IPS DF 4.7 (cell line): ENCODE data around the gene TAX1BP3.

ENCODE experiments used
- DNase-seq: peaks from one replicate; pipeline ENCODE4 v3.0.0-alpha.2; 2013; ENCODE audit warnings: low spot score; ENCODE audit errors: extremely low read depth

The TAX1BP3 gene

DNA sequence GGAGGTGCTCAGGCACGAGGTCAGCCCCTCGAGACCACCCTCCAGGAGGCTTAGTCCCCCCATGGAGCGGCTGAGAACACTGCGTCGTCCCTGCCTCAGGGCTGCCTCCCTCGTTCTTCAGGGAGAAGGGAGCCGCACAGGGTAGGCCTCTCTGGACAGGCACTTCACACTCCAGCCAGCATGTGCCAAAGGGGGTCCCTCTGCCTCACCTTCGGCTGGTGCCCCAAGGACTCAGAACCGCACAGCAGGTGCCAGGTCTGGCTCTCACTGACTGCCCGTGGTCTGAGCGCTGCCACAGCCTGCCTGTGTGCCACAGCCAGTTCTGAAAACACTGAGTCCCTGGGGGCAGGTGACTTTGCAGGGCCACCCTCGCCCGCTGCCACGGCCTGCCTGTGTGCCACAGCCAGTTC is 20.5 kb upstream of the TAX1BP3 start:
- DNase-seq = no peak

DNA sequence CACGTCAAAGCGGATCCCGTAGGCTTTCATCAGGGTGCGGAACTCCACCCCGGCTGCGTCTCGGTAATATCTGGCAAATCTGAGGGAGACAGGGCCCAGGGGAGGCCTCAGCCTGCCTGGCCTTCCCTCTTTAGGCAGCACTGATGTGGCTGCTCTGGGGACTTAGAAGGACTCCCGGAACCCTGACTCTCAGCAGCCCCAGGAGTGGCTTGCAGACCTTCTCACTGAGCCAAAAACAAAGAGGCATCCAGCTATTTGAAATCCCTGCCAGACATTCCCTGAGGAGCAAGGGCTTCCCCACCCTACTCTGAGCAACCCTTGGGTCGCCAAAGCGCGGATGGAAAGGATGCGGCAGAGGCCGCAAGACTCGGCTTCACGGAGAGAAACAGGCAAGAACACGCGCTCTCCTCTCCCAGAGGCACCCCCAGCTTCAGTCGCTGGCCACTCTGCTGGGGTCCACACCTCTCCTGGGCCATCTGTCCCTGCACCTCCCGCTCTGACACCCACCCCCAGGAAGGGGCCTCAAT is 19.7 kb upstream of the TAX1BP3 start:
- DNase-seq = no peak

DNA sequence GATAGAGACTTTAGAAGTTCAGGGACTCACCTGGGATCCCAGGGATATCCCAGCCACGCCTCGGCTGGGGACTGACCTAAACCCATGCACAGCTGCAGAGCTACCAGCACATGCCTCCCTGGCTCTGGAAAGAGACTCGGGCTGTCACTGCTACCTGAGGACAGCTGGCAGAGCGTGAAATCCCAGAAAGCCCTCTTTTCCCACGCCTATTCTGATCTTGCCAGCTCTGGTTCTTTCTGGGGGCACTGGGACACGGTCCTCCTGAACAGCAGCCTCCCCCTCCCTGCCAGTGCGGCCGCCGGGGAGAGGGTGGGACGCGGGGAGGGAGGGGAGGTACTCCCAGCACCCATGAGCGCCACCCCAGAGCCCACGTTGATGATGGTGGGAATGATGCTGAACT is 16.8 kb upstream of the TAX1BP3 start:
- DNase-seq = no peak

DNA sequence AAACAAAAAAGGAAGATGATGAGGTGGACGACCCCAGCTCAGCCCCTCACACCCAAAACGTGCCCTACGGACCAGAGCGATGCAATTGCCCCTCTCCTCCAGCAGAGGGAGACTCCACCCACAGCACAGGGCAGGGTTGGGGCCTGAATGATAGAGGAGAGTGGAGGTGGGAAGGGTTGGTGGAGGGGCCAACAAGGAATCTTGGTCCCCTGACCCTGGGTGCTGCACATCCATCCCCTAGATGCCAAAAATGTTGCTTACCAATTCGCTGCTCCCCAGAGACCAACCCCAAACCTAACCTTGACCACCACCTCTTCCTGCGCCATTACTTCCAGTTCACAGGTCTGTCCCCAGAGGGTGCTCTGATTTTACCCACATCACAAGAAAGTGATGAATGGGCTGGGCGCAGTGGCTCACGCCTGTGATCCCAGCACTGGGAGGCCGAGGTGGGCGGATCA is 14.7 kb upstream of the TAX1BP3 start:
- no peak for DNase-seq

DNA sequence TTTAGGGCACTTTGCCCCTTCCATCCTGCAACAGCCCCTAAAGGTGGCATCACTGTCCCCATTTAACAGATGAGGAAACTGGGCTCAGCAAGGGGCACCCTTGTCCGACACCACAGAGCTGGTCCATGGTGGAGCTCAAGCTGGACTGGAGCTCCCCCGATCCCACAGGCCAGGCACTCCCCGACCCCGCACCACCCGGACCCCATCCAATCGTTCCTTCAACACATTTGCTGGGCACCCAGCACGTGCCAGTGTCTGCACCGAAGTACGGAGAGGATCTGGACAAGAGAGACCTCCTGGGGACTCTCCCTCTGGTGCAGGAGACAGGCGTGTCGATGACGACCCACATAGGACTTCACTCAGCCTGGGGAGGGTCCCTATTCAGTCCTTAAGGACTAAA is 13.7 kb upstream of the TAX1BP3 start:
- DNase-seq = no peak

DNA sequence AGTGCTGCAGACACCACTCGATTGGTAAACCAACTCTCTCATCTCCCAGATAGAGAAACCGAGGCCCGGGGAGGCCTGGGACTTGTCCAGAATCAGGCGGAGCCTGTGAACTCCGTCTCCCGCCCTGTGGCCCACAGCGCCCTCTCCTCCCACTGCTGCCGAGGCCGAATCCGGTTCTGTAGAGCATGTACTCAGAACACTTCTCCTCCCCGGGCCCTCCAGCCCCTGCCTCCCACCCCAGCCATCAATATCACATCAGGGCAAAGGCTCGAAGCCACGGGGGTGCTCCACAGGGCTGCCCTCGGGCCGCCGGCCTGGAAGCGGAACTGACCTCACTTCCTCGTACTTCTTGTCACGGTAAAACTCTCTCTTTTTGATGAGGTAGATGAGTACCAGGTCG is 13.2 kb upstream of the TAX1BP3 start:
- no peak for DNase-seq

DNA sequence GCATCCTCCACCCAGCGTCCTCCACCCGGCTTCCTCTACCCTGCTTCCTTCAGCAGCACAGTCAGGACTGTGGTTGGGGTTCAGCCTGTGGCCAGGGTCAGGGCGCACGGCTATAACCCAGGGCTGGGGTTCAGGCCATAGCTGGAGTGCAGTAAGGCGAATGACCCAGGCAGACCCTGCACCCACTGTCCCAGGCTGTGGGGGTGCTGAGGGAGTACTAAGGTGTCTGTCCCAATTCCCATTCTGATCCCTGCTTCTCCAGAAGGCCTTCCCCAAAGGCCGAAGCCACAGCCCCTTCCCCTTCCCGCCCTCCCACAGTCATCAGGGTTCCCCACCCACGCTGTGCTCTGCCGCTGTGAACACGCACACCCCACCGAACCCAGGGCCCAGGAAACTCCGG is 12.7 kb upstream of the TAX1BP3 start:
- DNase-seq = no peak

DNA sequence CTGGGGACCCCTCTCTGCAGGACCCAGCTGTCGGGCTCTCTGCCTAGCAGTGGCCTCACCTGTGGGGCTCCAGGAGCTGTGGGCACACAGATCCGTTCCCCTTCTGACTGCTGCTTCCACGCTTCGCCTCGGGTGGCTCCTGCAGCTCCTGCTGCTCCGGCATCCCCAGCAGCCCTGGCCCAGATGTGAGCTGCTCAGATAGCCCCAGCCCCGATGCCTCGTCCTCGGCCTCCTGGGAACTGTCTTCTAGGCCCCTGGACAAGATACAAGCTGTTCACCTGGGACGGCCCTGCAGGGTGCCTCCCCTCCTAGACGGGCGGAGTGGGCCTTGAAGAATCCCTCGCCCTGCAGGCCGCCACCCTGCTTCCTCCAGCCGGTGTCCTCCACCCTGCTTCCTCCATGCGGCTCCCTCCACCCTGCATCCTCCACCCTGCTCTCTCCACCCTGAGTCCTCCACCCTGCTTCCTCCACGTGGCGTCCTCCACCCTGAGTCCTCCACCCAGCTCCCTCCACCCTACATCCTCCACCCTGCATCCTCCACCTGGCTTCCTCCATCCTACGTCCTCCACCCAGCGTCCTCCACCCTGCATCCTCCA is 11.3 kb upstream of the TAX1BP3 start:
- DNase-seq = no peak

DNA sequence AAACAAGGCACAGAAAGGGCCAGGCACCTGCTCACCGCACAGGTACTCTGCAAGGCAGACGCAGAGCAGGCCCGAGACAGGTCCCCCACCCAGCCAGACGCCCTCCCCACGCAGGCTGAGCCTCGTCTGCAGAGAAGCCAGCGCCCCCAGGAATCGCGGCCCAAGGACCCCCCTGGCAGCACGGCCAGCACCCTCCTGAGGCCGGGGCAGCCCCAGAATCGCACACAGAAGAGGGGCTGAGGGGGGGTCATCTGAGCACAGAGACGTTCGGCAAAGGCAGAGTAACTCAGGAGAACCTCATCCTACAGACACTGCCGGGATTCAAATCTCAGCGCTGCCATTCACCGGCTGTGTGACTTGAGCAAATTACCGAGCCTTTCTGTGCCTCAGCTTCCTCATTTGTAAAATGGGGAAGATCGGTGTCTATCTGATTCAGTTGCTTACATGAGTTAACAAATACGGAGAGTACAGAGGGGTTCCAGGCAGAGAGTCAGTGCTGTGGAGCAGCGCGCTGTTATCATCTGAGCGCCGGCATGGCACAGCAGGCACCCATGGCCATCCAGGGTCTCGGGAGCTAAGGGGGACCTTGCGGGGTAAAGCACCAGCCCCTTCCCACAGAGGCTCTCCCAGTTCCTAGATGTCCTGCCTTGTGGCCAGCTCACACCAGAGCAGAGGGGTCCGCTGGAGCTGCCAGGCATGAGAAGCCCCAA is 10.6 kb upstream of the TAX1BP3 start:
- no peak for DNase-seq

DNA sequence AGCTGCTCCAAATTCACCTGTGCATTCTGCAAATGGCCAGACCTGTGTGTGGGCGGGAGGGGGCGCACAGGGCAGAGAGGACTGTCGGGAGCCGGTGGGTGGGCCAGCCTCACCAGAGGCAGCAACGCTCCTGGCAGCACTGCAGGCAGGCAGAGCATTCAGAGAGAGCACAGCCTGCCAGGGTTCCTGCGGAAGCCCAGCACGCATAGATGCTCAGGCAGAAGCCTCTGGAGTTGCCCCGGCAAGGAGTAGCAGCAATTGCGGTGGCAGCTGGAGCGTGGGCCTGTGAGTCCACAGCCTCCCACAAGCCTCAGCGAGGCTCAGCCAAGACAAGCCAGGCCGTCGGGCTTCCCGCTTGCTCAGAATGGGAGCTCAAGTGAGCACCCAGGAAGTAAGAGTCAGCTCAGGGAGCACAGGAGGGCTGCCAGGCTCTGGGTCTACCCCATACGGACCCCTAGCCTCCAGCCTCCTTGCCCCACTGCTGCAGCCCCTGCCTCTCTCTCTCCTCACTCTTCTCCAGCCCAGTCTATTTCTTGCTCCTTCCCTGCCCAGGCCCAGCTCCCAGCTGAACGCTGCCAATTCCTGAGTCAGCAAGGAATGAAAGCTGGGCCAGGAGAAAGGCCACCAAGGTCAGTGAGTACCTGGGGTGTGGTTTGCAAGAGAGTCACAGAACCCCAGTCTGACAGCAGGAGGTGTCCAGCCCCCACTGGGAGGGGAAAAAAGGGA is 9.9 kb upstream of the TAX1BP3 start:
- no peak for DNase-seq

DNA sequence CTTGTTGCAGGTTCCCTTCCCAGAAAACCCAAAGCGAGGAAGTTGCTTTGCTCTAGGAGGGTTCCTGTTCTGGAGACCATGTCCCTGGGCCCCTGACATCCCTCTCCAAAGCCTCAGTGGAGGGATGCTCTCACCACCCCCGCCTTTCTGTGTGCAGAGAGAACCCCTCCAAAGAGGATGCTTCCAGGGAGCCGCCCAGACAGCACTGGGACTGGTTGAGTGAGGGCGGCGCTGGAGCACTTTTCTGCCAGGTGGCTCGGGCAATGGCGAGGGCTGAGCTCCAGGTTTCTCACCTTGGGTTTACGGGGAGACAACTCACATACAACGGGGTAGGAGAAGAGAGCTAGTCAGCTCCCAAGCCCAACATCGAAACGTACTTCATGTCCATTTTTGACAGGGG is 7.5 kb upstream of the TAX1BP3 start:
- no peak for DNase-seq

DNA sequence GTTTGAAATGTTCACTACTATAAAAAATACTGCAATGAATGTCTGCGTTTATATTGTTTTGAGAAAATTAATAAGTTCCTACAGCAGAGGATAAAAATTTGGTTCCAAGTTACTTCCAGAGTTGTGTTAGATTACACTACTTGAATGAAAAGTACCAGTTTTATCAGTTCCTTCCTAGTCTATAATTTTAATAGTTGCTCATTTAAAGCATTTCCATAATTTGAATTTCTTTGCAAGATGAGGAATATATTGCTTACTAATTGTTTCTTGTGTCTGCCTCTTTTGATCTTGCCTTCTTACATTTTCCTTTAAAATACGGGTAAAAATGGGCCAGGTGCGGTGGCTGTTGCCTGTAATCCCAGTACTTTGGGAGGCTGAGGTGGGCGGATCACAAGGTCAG is 4.2 kb upstream of the TAX1BP3 start:
- DNase-seq = no peak

DNA sequence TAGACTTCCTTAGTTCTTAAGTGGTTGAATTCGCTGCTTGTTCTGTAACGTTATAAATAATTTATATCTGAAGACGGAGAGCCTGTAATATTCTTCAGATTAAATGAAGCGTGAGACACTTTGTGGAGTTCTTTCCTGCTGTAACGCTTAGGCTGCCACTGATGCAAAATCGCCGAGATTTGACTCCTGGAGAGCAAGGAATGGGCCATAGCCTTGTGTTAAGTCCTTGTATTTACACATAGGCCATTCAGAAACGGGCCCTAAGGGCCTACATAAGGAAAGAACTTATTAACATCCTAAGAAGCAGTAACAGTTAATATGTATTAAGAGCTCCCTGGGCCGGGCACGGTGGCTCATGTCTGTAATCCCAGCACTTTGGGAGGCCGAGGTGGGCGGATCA is 1.2 kb upstream of the TAX1BP3 start:
- DNase-seq = no peak

DNA sequence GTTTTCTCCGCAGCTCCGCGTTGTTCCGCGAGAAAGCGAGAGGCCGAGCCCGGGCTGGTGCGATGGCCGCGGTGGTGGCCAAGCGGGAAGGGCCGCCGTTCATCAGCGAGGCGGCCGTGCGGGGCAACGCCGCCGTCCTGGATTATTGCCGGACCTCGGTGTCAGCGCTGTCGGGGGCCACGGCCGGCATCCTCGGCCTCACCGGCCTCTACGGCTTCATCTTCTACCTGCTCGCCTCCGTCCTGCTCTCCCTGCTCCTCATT is 638 bp upstream of the TAX1BP3 start:
- DNase-seq = no peak

DNA sequence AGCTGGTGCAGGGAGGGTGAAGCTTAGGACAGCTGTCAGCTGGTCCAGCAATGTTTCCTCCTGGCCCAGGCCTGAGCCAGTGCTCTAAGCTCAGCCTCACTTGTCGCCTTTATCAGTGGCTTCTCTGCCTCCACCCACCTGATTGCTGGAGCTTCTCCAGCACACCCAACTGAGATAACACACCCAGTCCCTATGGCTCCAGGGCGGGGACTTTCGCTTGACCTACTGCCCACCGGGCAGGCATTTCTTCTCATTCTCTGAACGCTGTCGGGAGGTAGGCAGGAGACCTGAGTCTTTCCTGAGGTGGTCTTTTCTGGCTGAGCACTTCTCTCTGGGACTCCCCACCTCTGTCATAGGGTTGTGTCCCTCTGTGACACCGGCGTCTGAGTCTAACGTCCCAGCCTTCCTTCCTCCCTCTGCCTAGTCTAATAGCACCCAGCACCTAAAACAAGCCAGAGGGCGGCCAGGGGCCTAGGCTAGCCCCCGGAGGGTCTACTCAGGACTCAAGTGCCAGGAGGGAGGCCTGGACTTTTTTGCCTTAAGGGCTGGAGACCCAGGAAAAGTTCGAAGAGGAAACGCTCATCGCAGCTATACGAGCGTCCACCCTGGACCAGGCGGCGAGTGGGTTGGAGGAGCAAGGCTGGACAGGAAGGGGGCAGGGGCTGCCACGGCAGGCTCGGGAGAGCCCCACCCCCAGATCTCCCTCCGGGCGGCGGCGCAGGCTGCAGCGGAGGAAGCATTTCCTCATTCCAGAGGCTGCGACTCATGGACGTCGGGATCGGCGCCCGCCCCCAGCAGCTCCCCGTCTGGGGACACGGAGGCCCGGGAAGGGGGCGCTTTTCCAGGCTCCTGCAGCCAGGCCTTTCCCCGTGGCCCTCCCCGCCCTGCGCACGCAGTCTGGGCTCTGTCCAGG is 756 bp downstream of the TAX1BP3 start:
- no peak for DNase-seq

DNA sequence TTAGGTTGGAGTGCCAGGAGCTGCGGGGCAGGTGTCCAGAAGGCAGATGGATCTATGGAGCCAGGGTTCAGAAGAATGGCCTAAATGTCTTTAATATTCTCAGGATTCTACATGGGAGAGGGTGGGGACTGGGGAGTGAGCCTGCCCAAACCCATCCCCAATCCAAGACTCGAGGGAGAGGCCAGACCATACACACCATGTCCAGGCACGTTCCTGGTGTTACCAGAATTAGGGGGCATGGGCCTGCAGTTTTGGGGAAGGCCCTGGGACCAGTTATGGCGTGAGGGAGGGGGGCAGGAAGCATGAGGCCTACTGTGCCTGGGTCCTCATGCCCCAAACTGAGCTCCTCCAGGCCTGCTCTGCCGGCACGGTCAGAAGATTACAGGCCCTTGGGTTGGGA is 1.9 kb downstream of the TAX1BP3 start:
- DNase-seq = no peak

DNA sequence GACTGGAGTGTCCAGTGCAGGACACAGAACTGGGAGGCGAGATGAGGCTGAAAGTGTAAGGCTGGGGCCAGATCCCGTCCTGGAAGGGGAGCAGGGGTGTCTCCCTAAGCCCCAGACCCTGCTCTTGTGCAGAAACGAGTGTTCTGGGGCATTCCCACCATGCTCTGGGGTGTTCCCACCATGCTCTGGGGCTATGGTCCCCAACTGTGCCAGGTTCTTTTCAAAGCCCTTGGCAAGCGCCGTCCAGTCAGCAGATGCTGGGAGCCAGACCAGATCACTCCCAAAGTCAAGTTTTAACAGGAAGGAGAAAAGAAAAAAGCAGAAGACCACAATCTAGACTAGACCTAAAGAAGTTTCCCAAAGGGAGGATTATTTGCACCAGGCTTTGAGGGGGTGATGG is 2.5 kb downstream of the TAX1BP3 start:
- DNase-seq = no peak

DNA sequence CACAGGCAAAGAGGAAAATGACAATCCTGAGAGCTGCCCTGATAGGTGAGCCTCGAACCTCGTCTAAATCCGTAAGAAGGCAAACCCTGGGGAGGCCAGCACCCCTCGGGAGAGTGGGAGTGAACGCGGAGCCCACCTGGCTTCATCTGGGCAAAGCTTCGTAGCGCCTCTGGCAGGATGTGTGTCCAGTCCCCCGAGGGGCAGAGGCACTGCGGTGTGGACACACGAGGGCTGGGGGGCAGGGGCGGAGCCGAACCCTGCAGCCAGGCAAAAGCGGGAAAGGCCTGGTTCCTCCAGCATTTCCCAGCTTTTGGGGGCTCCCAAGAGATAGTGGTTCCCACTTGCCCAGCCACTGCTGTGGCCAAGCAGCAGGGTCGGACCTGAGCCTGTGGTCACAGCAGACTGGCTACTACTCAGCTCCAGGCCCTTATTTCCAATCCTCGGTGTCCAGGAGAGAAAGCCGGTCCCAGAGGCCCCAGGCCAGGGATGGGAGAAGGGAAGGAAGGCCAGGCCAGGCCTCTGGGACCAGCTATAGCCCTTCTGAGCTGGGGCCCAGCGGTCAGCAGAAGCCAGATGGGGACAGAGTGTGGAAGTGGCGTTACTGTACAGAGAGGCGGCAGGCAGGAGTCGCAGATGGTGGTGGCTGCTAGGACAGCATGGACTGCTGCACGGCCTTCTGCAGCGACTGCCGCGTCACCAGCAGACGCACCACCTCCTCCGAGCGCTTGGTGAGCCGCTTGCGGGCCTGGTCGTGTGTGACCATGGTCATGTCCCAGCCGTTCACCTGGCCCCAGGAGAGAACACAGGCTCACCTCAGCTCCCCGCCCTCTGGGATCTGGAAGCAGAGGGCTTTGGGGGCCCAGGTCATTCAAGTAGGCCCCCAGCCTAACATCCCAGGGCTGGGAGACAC is 5.0 kb downstream of the TAX1BP3 start:
- no peak for DNase-seq

DNA sequence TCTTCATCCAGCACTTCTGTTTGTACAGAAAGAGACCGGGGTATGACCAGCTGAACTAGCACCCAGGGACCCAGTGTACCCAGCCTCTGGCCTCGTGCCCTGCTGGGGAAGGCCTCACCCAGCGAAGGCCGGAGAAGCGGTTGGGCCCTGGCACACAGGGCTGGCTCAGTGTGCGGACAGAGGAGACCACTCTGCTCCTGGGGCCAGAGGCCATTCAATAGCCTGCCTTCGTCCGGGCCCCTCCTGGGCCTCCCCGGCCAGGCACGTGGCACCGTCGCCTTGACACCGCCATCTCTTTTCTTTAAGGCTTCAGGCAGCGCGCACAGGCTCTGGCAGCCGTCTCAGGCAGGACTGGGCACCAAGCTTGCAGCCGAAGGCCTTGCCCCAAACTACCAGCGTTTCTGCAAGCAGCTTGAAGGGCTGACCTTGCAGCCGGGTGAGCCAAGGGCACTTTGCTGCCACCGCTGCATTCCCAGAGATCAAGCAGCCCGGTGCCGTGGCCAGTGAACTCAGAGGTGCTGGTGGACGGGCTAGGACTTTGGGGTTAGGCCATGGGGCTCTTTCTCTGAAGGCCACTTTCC is 8.0 kb downstream of the TAX1BP3 start:
- no peak for DNase-seq

DNA sequence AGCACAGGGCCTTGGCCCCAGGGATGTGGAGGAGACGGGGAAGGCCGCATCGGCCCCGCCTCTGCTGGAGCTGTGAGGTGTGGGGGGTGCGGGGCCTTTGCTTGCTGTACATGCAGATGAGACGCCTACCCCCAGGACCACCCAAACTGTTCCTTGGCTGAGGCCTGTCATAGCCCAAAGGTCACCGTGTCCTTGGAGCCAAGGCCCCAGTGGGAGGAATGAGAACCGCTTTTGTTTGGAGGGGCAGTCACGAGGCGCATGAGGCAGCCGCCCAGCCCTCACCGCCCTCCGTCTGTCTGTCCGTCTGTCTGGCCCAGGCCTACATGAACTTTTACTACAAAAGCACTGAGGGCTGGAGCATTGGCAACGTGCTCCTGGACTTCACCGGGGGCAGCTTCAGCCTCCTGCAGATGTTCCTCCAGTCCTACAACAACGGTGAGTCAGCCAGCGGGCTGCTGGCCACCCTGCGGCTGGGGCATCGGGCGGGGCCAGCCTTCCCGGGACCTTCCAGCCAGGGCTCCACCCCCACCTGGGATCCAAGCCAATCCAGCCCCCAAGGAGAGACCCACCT is 8.8 kb downstream of the TAX1BP3 start:
- DNase-seq = no peak
